Activated CD4-positive, alpha-beta T cell treated with anti-CD3 and anti-CD28 coated beads, Interleukin-2, amount 50 U/mL, for 4 hours (primary cell): ENCODE measurements around the gene CRYGN.

Experiments used
- DNase-seq, 2 experiments: peaks; one replicate each; pipeline ENCODE4 v3.0.0-alpha.2; 2020

CRYGN gene

DNA sequence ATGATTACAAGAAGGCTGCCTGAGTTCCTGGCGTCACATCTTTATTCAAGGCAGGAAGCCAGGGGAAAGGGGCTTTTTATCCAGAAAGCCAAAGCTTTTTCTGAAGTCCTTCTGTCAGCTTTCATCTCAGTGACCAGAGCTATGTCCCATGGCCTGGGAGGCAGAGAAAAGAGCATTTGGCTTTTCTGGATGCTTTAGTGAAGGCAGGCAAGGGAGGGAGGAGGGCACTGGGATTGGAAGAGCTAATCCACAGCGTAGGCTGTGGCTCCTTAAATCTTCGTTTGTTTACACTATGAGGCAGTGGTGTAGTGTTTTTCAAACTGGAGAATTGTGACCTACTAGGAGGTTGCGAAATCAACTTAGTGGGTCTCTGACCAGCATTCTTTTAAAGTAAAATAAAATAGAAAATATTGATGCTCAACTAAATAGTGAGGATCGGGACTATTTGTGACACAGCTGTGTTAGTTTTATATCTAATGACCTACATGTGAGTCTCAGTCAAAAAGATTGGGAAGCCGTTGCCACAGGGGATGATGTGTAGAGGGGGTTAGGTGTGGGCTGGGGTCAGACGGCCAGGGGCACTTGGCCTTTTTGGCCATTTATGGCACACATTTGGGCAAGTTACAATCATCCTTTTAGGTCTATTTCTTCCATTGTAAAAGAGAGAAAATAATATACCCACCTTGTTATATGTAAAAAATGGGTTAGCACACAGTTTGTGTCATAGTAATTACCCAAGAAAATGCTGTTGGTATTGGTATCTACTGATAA, 14.1 kb downstream of the CRYGN start:
- DNase-seq = no peak

GRCh38 chr7:151424799-151425198, 15.1 kb downstream of the CRYGN start:
- DNase-seq = no peak

DNA sequence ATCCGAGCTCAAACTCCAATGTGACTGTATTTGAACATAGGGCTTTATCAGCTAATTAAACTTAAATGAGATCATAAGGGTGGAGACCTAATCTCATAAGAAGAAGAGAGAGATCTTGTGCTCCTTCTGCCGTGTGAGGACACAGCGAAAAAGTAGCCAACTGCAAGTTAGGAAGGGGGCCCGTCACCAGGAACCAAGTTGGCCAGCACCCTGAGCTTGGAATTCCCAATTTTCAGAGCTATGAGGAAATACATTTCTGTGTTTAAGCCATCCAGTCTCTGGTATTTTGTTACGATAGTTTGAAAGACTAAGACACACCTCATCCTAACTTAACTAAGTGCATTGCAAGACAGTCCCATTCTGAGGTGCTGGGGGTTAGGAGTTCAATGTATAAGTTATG, 16.0 kb downstream of the CRYGN start:
- no peak for DNase-seq

DNA sequence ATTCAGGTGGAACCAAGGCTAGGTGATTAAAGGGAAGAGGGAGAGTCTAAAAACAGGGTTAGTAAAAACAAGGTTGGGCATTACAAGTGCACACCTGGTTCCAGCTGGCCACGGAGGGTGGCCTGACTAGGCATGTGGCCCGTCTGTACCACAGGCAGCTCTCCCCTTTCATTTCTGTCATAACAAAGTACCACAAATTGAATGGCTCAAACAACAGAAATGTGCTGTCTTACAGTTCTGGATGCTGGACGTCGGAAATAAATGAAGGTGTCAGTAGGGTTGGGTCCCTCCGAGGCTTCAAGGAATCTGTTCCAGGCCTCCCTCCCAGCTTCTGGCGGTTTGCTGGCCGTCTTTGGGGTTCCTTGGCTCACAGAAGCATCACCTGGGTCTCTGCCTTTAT, 16.7 kb downstream of the CRYGN start:
- DNase-seq = no peak

DNA sequence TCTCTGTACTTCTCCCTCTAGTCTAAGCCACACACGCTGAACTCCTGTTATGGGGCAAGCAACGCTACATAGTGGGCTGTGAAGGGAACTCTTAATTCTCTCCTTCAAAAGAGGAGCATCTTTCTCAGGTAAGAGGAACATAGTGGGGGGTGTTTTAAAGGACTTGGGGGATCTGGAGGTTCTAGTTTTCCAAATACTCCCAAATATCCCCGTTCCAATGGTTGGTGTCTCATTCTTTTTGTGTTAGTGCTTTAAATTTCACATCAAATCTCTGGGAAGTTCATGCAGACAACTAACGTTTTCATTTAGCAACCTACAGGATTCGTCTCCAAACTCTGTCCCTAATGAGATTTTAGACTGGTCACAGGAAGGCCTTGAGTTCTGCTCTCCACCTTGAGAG, 17.7 kb downstream of the CRYGN start:
- no peak for DNase-seq

- no peak for DNase-seq
Measured at GRCh38 chr7:151420144-151420543, 19.8 kb downstream of the CRYGN start.

GRCh38 chr7:151416941-151417315, 23.0 kb downstream of the CRYGN start:
- no peak for DNase-seq

GRCh38 chr7:151416112-151416940, 23.6 kb downstream of the CRYGN start:
- DNase-seq = no peak

- no peak for DNase-seq
Measured at GRCh38 chr7:151415375-151416105, 24.4 kb downstream of the CRYGN start.

DNA sequence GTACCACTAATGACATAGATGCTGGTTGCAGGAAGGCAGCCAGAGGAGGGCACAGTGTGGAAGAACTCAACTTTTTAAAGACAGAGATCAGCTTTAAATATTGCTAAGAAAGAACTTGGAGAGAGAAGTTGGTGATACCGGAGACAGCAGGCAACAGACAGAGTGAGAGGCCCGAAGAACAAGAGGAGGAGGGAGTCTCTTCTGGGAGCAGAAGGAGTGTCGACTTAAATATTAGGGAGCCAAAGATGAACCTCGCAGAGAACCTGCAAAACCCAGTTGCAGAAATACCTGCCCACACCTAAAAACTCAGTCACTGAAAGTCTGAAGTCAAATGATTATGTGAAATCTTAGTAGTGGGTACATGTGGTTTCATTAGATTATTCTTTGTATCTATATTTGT, 26.7 kb downstream of the CRYGN start:
- no peak for DNase-seq

DNA sequence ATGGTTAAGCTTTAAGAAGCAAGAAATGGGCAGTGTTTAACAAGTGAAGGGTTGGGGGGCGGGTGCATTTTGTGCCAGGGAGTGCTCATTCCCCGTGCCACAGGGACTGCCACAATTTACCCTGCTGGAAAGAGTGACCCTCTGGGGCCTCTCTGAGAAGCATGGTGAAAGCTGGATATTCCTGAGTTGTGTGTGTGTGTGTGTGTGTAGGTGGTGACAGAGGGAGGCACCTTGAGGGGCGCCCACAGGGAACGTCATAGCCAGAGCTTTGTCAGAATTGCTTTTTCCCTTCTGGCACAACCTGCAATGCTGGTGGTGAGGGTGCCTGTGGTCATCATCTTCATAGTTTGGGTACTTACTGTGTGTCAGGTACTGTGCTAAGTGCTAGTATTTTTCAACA, 27.6 kb downstream of the CRYGN start:
- DNase-seq = no peak

- DNase-seq = no peak
Measured at GRCh38 chr7:151411551-151411950, 28.4 kb downstream of the CRYGN start.

- no peak for DNase-seq
Measured at GRCh38 chr7:151410405-151411390, 29.2 kb downstream of the CRYGN start.

DNA sequence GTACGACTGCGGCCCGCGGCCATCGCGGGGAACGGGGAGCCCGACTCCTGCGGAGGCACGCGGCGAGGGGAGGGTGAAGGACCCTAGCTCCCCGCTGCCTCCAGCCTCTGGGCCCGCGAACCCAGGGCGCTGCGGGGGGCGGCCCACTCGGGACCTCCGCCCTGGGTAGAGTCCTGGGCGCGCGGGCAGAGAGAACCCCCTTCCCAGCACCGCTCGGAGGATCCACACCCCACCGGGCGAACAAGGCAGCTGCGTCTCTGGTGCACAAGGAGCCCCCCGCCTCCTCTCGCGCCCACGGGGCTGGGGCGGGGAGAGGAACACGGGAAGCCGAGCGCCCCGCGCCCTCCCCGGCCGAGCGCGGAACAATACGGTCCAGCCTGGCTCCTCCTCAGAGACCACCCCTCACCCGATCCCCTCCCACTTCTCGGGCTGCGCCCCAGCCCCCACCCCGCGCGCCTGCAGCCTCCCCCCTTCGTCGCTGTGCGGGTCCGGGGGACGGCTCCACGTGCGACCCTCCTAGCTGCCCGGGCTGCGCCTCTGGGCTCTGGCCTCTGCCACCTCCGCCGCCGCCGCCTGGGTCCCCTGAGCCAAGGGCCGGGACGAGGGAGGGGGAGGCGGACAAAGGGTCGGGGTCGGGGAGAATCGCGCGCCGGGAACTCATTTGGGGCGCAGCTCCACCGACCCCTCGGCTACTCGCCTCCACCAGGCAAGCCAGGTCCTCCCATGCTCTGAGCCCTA, 30.1 kb downstream of the CRYGN start, which contains the start of gene WDR86:
Gene WDR86 (minus strand): TSS at position 372 of the 738 bp plus-strand sequence. CDS start 449 bp downstream, outside the sequence.
- DNase-seq = no peak

DNA sequence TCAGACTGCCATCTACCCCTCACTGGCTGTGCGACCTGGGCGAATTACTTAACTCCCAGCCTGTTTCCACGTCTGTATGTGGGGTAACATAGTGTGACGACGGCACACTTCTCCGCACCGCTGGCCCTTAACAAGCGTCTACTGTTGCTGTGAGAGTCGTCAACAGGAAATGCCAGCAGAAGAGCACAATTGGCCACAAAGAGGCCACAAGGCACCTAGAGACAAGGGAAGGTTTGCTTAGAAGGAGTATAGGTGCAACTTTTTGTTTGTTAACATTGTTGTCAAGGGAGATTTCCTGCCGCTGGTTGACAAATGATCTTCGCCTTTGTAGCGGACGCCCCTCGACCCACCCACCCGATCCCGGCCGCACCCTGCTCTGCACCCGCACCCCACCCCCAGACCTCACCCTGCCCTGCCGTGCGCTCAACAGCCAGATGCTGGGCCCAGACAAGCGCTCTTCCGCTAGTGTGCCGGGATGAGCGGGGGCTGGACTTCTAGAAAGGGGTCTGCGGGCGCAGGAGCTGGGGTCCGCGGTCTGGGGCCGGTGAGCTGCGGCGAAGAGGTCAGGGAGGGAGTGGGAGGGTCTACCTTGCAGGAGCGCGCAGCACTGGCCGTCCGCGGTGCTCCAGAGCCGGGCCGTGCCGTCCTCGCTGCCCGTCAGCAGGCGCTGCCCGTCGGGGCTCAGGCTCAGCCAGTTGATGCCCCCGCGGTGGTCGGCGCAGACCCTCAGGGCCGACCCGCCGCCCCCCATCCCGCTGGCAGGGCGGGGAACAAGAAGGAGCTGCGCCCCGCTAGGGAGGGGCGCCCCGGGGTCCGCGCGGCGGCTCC, 30.9 kb downstream of the CRYGN start:
- DNase-seq = peak; percentile 22 to 25

GRCh38 chr7:151408498-151408838, 31.5 kb downstream of the CRYGN start:
- DNase-seq = no peak

GRCh38 chr7:151406886-151407583, 32.9 kb downstream of the CRYGN start:
- no peak for DNase-seq

- DNase-seq = no peak
Measured at GRCh38 chr7:151406051-151406875, 33.7 kb downstream of the CRYGN start.

GRCh38 chr7:151405588-151405987, 34.4 kb downstream of the CRYGN start:
- DNase-seq = no peak
